GM23338 (cell line): ENCODE results near the gene HTT.

Experiments
- CREB1 ChIP-seq: fragments of 250-450 bp; sonication (Bioruptor Pico); IDR thresholded peaks from 2 replicates; pipeline ENCODE4 v1.5.0; 2020; ENCODE audit warnings: low read depth, mild to moderate bottlenecking, moderate library complexity
- CTCF ChIP-seq, 2 experiments: fragments of 200-600 bp in 1 of 2; sonication (generic) in 1 of 2; conservative IDR thresholded peaks; 2 replicates each; pipeline versions ENCODE4 v1.5.1 to v1.6.1; 2016 to 2017; ENCODE audit warnings: antibody characterized with exemption in 2 of 2, low read depth in 2 of 2, mild to moderate bottlenecking in 2 of 2, moderate library complexity in 1 of 2
- EZH2 ChIP-seq: fragments of 200-600 bp; sonication (generic); IDR thresholded peaks from one replicate; pipeline ENCODE4 v1.8.0; 2017; ENCODE audit warnings: antibody characterized with exemption, mild to moderate bottlenecking, low read depth; ENCODE audit not compliant: unreplicated experiment
- EZH2phosphoT487 ChIP-seq: fragments of 200-600 bp; sonication (generic); IDR thresholded peaks from one replicate; pipeline ENCODE4 v1.8.1; 2018; ENCODE audit warnings: antibody characterized with exemption; ENCODE audit not compliant: unreplicated experiment
- JUNB ChIP-seq: IDR thresholded peaks from one replicate; pipeline ENCODE4 v1.6.1; 2016; ENCODE audit warnings: antibody characterized with exemption; ENCODE audit not compliant: unreplicated experiment
- NANOG ChIP-seq: IDR thresholded peaks from 2 replicates; pipeline ENCODE4 v1.6.1; 2016; ENCODE audit warnings: antibody characterized with exemption, borderline replicate concordance
- POLR2AphosphoS5 ChIP-seq: IDR thresholded peaks from 2 replicates; pipeline ENCODE4 v1.6.1; 2016; ENCODE audit warnings: antibody characterized with exemption, low read depth
- ZNF114 ChIP-seq: fragments of 250-450 bp; sonication (Bioruptor Pico); IDR thresholded peaks from 2 replicates; pipeline ENCODE4 v1.5.0; 2020; ENCODE audit warnings: mild to moderate bottlenecking, moderate library complexity
- ZNF331 ChIP-seq: fragments of 250-450 bp; sonication (Bioruptor Pico); IDR thresholded peaks from 2 replicates; pipeline ENCODE4 v1.5.0; 2020; ENCODE audit warnings: low read depth, mild to moderate bottlenecking, moderate library complexity
- TF ChIP-seq, protein P1 (sequence below): IDR thresholded peaks from one replicate; pipeline ENCODE4 v1.6.1; 2018; ENCODE audit warnings: antibody characterized with exemption; ENCODE audit not compliant: unreplicated experiment
- TF ChIP-seq, protein P2 (sequence below): fragments of 250-450 bp; sonication (Bioruptor Pico); IDR thresholded peaks from 2 replicates; pipeline ENCODE4 v1.5.0; 2020; ENCODE audit warnings: mild to moderate bottlenecking, moderate library complexity
- TF ChIP-seq, protein P3 (sequence below): IDR thresholded peaks from 2 replicates; pipeline ENCODE4 v1.6.1; 2016; ENCODE audit warnings: antibody characterized with exemption

- TF ChIP-seq EZH2 (no peak), CTCF (conservative IDR thresholded peaks at IDR 0.05; ENCODE audit: low read depth in 2 of 2) (no peak), CREB1 (CRISPR knock-in tag) (no peak), POLR2AphosphoS5 (no peak), EZH2phosphoT487 (no peak), ZNF331 (CRISPR knock-in tag) (no peak), ZNF114 (CRISPR knock-in tag) (no peak), NANOG (no peak), JUNB (no peak)
- TF ChIP-seq, protein P1, sequence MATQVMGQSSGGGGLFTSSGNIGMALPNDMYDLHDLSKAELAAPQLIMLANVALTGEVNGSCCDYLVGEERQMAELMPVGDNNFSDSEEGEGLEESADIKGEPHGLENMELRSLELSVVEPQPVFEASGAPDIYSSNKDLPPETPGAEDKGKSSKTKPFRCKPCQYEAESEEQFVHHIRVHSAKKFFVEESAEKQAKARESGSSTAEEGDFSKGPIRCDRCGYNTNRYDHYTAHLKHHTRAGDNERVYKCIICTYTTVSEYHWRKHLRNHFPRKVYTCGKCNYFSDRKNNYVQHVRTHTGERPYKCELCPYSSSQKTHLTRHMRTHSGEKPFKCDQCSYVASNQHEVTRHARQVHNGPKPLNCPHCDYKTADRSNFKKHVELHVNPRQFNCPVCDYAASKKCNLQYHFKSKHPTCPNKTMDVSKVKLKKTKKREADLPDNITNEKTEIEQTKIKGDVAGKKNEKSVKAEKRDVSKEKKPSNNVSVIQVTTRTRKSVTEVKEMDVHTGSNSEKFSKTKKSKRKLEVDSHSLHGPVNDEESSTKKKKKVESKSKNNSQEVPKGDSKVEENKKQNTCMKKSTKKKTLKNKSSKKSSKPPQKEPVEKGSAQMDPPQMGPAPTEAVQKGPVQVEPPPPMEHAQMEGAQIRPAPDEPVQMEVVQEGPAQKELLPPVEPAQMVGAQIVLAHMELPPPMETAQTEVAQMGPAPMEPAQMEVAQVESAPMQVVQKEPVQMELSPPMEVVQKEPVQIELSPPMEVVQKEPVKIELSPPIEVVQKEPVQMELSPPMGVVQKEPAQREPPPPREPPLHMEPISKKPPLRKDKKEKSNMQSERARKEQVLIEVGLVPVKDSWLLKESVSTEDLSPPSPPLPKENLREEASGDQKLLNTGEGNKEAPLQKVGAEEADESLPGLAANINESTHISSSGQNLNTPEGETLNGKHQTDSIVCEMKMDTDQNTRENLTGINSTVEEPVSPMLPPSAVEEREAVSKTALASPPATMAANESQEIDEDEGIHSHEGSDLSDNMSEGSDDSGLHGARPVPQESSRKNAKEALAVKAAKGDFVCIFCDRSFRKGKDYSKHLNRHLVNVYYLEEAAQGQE, result no peak
- TF ChIP-seq, protein P2, sequence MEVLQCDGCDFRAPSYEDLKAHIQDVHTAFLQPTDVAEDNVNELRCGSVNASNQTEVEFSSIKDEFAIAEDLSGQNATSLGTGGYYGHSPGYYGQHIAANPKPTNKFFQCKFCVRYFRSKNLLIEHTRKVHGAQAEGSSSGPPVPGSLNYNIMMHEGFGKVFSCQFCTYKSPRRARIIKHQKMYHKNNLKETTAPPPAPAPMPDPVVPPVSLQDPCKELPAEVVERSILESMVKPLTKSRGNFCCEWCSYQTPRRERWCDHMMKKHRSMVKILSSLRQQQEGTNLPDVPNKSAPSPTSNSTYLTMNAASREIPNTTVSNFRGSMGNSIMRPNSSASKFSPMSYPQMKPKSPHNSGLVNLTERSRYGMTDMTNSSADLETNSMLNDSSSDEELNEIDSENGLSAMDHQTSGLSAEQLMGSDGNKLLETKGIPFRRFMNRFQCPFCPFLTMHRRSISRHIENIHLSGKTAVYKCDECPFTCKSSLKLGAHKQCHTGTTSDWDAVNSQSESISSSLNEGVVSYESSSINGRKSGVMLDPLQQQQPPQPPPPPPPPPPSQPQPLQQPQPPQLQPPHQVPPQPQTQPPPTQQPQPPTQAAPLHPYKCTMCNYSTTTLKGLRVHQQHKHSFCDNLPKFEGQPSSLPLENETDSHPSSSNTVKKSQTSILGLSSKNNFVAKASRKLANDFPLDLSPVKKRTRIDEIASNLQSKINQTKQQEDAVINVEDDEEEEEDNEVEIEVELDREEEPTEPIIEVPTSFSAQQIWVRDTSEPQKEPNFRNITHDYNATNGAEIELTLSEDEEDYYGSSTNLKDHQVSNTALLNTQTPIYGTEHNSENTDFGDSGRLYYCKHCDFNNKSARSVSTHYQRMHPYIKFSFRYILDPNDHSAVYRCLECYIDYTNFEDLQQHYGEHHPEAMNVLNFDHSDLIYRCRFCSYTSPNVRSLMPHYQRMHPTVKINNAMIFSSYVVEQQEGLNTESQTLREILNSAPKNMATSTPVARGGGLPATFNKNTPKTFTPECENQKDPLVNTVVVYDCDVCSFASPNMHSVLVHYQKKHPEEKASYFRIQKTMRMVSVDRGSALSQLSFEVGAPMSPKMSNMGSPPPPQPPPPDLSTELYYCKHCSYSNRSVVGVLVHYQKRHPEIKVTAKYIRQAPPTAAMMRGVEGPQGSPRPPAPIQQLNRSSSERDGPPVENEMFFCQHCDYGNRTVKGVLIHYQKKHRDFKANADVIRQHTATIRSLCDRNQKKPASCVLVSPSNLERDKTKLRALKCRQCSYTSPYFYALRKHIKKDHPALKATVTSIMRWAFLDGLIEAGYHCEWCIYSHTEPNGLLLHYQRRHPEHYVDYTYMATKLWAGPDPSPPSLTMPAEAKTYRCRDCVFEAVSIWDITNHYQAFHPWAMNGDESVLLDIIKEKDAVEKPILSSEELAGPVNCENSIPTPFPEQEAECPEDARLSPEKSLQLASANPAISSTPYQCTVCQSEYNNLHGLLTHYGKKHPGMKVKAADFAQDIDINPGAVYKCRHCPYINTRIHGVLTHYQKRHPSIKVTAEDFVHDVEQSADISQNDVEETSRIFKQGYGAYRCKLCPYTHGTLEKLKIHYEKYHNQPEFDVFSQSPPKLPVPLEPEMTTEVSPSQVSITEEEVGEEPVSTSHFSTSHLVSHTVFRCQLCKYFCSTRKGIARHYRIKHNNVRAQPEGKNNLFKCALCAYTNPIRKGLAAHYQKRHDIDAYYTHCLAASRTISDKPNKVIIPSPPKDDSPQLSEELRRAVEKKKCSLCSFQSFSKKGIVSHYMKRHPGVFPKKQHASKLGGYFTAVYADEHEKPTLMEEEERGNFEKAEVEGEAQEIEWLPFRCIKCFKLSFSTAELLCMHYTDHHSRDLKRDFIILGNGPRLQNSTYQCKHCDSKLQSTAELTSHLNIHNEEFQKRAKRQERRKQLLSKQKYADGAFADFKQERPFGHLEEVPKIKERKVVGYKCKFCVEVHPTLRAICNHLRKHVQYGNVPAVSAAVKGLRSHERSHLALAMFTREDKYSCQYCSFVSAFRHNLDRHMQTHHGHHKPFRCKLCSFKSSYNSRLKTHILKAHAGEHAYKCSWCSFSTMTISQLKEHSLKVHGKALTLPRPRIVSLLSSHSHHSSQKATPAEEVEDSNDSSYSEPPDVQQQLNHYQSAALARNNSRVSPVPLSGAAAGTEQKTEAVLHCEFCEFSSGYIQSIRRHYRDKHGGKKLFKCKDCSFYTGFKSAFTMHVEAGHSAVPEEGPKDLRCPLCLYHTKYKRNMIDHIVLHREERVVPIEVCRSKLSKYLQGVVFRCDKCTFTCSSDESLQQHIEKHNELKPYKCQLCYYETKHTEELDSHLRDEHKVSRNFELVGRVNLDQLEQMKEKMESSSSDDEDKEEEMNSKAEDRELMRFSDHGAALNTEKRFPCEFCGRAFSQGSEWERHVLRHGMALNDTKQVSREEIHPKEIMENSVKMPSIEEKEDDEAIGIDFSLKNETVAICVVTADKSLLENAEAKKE, result no peak
- TF ChIP-seq, protein P3, sequence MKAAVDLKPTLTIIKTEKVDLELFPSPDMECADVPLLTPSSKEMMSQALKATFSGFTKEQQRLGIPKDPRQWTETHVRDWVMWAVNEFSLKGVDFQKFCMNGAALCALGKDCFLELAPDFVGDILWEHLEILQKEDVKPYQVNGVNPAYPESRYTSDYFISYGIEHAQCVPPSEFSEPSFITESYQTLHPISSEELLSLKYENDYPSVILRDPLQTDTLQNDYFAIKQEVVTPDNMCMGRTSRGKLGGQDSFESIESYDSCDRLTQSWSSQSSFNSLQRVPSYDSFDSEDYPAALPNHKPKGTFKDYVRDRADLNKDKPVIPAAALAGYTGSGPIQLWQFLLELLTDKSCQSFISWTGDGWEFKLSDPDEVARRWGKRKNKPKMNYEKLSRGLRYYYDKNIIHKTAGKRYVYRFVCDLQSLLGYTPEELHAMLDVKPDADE, result no peak
Observed at GRCh38 chr4:3108211-3108610, 33.7 kb downstream of the HTT start.
